Sigmoid colon (tissue), 7 donors: ENCODE measurements around the gene SLC9A3. TPM values are rescaled to one million over a fixed set of nuclear protein-coding genes. Genes with fewer than 3 reads are reported as not detected.

Source experiments
- DNase-seq: peaks from one replicate; pipeline ENCODE4 v3.0.0-alpha.2; 2019
- H3K27ac ChIP-seq, 4 donors: fragments of 200-600 bp; sonication (generic); one replicate each; pipeline ENCODE4 v1.5.1; 2016 to 2019; ENCODE audit warnings: mild to moderate bottlenecking in 1 of 4
- H3K27me3 ChIP-seq, 3 donors: fragments of 200-600 bp; sonication (generic); one replicate each; pipeline ENCODE4 v1.5.1; 2019; ENCODE audit warnings: mild to moderate bottlenecking in 1 of 3
- H3K36me3 ChIP-seq, 4 donors: fragments of 200-600 bp; sonication (generic); one replicate each; pipeline ENCODE4 v1.5.1; 2016 to 2019
- H3K4me1 ChIP-seq, 4 donors: fragments of 200-600 bp; sonication (generic); one replicate each; pipeline ENCODE4 v1.5.1; 2017 to 2019
- H3K4me3 ChIP-seq, 4 donors: fragments of 200-600 bp; sonication (generic); one replicate each; pipeline ENCODE4 v1.5.1; 2017 to 2019; ENCODE audit warnings: mild to moderate bottlenecking in 2 of 4, moderate library complexity in 1 of 4
- H3K9me3 ChIP-seq, 4 donors: fragments of 200-600 bp in 3 of 4; sonication (generic) in 3 of 4; one replicate each; pipeline versions ENCODE4 v1.5.1 to v1.6.1; 2013 to 2019
- EP300 ChIP-seq, 4 donors: sonication (generic); formaldehyde crosslinking; IDR thresholded peaks; one replicate each; pipeline ENCODE4 v1.6.1; 2017; ENCODE audit warnings: antibody characterized with exemption in 4 of 4
- POLR2A ChIP-seq, 2 donors: fragments of 450-650 bp; IDR thresholded peaks; one replicate each; pipeline ENCODE4 v1.6.1; 2016; ENCODE audit warnings: antibody characterized with exemption in 2 of 2, mild to moderate bottlenecking in 2 of 2, moderate library complexity in 2 of 2
- POLR2AphosphoS5 ChIP-seq, 4 donors: sonication (generic); formaldehyde crosslinking; IDR thresholded peaks; one replicate each; pipeline ENCODE4 v1.6.1; 2017; ENCODE audit warnings: antibody characterized with exemption in 4 of 4
- WGBS, 2 donors: extraction: QIAGEN DNeasy Blood & Tissue Kit; methylation state at CpG; one replicate each; pipeline ENCODE4 v1.1.7; 2013; 5-methylcytosine and 5-hydroxymethylcytosine counted together
- intact Hi-C: fragments of 100-400 bp; cut with DNase I; formaldehyde crosslinking; loops from one replicate; pipeline ENCODE4 v1.15.1; 2023
- polyA plus RNA-seq, 3 donors: library from polyadenylated mRNA; stranded (reverse); fragments of 200-250 nt; gene quantifications; one replicate each; pipeline ENCODE4 v1.2.3, GENCODE V29; 2013
- total RNA-seq, 4 donors: library from RNA; depleted of rRNA; stranded (reverse); fragments of >200 nt; gene quantifications; one replicate each; pipeline ENCODE4 v1.1.0, GENCODE V29; 2016
- TF ChIP-seq, protein P1 (sequence below), 4 experiments: fragments of 450-650 bp in 3 of 4; fragments of 200-600 bp in 1 of 4; IDR thresholded peaks; one replicate each; pipeline ENCODE4 v1.5.1; 2016 to 2019; ENCODE audit warnings: antibody characterized with exemption in 4 of 4, mild to moderate bottlenecking in 3 of 4, moderate library complexity in 2 of 4
- donor health status: healthy with polysubstance abuse.
- donor health status: Bipolar disorder and iron deficiency.
- donor health status: healthy.

The SLC9A3 gene
- total and polyA plus RNA-seq, 7 donors: 0.83 to 51.3 (median 2.5) TPM

DNA sequence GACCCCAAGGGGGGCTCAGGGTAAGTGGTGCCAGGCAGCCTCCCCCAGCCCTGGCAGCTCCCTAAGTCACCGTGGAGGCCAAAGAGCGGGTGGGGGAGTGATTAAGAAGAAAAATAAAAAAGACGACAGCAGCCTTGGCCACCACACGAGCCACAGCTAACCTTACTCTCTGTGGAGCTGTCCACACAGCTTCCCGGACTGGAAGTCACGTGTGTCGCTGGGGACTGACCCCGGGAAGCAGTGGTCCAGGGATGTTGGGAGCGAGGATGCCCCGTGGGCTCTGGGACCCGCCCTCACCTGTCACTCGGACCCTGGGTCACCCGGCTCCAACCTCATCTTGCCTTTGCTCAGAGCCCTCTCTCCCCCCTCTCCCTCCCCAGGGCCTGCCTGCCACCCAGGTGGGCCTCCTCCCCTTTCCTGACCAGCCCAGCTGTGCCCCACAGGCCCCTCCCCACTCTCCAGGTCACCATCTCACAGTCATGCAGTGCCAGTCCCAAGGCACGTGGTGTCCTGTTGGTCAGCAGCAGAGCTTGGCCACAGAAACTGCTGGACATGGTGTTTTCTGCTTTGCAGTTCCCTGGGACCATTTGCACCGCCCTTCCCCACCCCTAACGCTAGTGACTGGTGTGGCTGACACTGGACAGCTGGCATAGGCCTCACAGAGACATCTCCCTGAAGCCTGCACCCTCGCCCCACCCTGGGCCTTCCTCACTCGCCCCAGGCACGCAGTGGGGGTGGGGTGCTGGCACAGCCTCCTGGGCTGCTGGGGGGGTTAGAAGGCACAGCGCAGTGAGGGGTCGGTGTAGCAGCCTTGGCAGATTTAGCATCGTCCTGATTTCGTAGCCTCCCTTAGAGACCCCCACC, 91.1 kb downstream of the SLC9A3 start:
- intact Hi-C loops: no loop called here
- Histone ChIP-seq H3K27ac (no peak overlapping the region), H3K4me3 (no peak overlapping the region), H3K9me3 (no peaks in the 10 kb centered on the region), H3K27me3 (peaks cover 0 to 17% (median 2%) of the 10 kb centered on the region in 3 donors), H3K36me3 (no peaks in the 10 kb centered on the region), H3K4me1 (peaks cover 0 to 7% (median 0%) of the 10 kb centered on the region in 4 donors)
- TF ChIP-seq POLR2AphosphoS5 (IDR thresholded peaks at IDR 0.05) (no peak), EP300 (IDR thresholded peaks at IDR 0.05) (no peak), POLR2A (IDR thresholded peaks at IDR 0.05) (no peak)
- TF ChIP-seq, protein P1, sequence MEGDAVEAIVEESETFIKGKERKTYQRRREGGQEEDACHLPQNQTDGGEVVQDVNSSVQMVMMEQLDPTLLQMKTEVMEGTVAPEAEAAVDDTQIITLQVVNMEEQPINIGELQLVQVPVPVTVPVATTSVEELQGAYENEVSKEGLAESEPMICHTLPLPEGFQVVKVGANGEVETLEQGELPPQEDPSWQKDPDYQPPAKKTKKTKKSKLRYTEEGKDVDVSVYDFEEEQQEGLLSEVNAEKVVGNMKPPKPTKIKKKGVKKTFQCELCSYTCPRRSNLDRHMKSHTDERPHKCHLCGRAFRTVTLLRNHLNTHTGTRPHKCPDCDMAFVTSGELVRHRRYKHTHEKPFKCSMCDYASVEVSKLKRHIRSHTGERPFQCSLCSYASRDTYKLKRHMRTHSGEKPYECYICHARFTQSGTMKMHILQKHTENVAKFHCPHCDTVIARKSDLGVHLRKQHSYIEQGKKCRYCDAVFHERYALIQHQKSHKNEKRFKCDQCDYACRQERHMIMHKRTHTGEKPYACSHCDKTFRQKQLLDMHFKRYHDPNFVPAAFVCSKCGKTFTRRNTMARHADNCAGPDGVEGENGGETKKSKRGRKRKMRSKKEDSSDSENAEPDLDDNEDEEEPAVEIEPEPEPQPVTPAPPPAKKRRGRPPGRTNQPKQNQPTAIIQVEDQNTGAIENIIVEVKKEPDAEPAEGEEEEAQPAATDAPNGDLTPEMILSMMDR (IDR thresholded peaks at IDR 0.05): no peak
- 88% methylated on average over 23 of the region's 23 CpGs for WGBS, 2 donors
- peak; percentile 33 for DNase-seq

DNA sequence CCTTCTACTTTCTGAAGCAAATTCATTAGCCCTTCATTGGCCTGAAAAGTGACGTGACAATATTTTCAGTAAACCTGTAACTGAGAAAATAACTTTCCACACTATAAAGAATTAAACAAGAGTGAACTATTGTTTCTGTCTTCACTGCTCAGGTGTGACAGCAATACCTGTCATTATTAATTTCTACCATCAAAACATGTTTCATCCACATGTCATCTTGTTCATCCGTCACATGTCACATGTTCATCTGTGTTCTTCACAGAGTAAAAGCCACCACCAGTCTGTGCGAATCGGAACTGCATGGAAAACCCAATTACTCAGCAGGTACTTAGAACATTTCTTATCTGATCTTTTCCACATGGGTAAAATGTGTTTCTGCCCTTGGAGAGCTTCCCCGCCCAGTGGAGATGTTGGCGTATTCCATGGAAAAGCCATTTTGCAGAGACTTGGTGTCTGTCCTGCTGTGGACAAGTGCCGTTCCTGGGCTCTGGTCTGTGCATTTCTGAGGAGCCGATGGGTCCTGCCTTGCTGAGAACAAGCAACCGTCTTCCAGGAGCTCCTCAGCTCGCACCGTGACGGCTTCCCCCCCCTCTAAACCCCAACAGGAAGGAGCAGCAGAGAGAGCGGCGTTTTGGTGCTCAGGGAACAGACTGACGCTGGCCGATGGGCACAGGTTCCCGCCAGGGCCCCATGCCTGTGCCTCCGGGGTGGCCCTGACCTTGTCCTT, 91.9 kb downstream of the SLC9A3 start:
- Histone ChIP-seq H3K27ac (no peak overlapping the region), H3K36me3 (no peaks in the 10 kb centered on the region), H3K27me3 (peaks cover 0 to 13% (median 0%) of the 10 kb centered on the region in 3 donors), H3K4me1 (peaks cover 0 to 7% (median 0%) of the 10 kb centered on the region in 4 donors), H3K4me3 (no peak overlapping the region), H3K9me3 (no peaks in the 10 kb centered on the region)
- TF ChIP-seq POLR2AphosphoS5 (IDR thresholded peaks at IDR 0.05): no peak
- TF ChIP-seq, protein P1 (IDR thresholded peaks at IDR 0.05): no peak
- no peak for TF ChIP-seq EP300 (IDR thresholded peaks at IDR 0.05)
- no peak for TF ChIP-seq POLR2A (IDR thresholded peaks at IDR 0.05)
- DNase-seq: peak; percentile 52
- intact Hi-C loops: no loop called here
- WGBS, 2 donors: 79 to 91% methylated on average over 18 of the region's 18 CpGs

DNA sequence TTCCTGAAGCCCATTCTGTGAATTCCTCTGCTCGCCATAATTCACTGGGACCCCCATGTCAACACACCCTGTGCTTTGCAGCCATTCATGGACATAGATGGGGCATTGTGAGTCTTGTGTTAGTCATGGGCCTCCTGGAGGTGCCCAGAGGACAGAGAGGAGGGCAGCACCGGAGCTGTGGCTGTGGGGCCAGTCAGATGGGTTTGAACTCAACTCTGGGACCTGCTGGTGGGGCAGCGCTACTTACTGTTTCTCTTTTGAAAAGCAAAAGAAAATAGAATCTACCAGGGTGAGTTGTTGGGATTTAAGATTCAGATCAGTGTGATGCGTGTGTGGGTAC, 92.6 kb downstream of the SLC9A3 start:
- H3K27ac ChIP-seq: no peak overlapping the region
- peaks cover 0 to 10% (median 0%) of the 10 kb centered on the region in 3 donors for H3K27me3 ChIP-seq
- WGBS, 2 donors: 94 to 96% methylated on average over 4 of the region's 4 CpGs
- H3K4me1 ChIP-seq: peaks cover 0 to 7% (median 0%) of the 10 kb centered on the region in 4 donors
- DNase-seq: no peak
- TF ChIP-seq POLR2A (IDR thresholded peaks at IDR 0.05): no peak
- no peaks in the 10 kb centered on the region for H3K36me3 ChIP-seq
- intact Hi-C loops: no loop called here
- H3K9me3 ChIP-seq: no peaks in the 10 kb centered on the region
- H3K4me3 ChIP-seq: no peak overlapping the region

DNA sequence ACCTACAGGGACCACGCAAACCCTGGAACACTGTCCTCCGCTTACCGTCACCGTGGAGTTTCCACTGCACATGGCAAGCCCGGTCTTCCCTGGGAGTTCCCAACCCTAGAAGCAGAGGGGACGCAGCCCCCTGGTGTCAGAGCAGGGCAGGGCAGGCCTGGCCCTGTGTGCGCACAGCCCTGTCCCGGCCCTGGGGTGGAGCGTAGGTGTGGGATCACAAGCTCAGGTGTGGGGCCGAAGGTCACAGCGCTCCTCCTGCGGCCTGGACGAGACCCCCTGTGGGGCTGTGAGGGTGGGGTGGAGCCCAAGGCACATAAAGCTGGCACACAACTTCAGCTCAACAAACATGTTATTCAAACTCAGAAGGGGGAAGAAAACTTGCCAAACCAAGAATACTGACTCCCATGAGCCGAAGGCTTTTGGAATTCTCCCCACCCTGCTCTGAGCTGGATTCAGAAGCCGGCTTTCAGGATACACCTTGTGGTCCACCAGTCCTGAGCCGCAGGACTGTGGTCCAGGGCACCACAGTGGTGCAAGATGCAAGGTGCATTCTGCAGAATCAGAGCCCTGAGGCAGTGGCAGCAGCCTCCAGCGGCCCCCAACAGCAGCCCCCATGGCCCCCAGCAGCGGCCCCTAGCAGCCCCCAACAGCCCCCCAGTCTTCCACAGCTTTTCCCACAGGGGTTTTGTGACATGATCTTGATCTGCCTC, 93.1 kb downstream of the SLC9A3 start:
- Histone ChIP-seq H3K9me3 (no peaks in the 10 kb centered on the region), H3K36me3 (no peaks in the 10 kb centered on the region), H3K27ac (no peak overlapping the region), H3K27me3 (peaks cover 0 to 6% (median 0%) of the 10 kb centered on the region in 3 donors), H3K4me3 (no peak overlapping the region), H3K4me1 (peaks cover 0 to 7% (median 0%) of the 10 kb centered on the region in 4 donors)
- no peak for TF ChIP-seq EP300 (IDR thresholded peaks at IDR 0.05)
- TF ChIP-seq, protein P1 (IDR thresholded peaks at IDR 0.05): peak in 2 of 4 experiments; percentile 38 to 40
- TF ChIP-seq POLR2AphosphoS5 (IDR thresholded peaks at IDR 0.05): no peak
- peak; percentile 54 for DNase-seq
- WGBS, 2 donors: 30 to 51% methylated on average over 18 of the region's 18 CpGs
- intact Hi-C loops: no loop called here
